HG03280 (cell line): Measurements from ENCODE around the gene ZNF747.

ENCODE experiments used
- ATAC-seq: cut with Tn5 transposase; IDR thresholded peaks from one replicate; pipeline ENCODE4 v1.9.1; 2021; ENCODE audit warnings: mild to moderate bottlenecking, moderate library complexity; ENCODE audit not compliant: unreplicated experiment

Gene ZNF747

DNA sequence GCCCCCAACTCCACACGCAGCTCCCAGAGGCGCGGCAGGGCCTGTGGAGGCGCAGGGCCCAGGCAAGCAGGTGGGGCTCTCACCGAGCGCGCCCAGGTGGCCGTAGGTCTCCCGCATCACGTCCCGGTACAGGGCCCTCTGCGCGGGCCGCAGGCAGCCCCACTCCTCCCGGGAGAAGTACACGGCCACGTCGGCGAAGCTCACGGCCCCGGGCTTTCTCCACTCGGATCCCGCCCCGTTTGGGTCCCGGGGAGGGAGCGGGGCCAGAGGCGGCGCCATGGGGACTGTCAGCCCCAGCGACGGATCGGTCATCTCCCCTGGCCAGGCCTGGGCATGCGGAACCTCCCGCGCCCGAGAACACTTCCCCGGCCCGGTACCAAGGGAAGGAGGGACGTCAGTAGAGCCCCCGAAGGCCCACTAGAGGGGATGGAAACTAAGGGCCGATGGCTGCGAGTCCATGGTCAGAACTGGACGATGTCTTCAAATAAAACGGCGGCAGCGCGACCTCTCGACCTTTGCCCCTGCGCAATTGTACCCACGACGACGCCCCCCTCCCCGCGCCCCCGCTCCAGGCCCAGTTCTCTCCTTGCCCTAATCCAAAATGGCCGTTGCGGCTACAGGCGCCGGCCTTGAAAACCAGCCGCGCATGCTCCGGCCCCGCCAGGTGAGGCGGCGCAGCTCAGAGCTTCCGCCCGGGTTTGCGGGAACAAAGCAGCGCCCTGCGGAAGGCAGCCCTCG lies at the start of gene ZNF747:
TSS of gene ZNF747 (minus strand) at position 491 of the 738 bp plus-strand sequence. CDS start at position 312, 179 bp downstream.
- ATAC-seq, result peak; percentile 72

GRCh38 chr16:30582611-30583340 lies 48.1 kb upstream of the ZNF747 start:
- ATAC-seq, result no peak

DNA sequence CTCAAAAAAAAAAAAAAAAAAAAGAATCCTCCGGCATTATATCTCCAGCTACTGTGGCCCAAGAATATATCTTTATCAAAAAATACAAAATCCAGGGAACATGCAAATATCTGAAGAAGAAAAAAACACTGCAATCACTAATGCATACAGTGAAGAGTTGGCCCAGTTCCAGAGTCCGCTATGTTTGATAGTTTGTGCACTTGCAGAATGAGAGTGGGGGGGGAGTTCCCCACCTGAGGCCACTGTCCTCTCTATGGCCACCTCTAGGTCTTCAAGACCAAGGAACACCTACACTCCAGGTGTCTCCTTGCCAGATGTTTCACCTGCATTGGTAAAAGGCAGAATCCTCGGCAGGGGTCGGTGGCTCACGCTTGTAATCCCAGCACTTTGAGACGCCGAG lies 46.8 kb upstream of the ZNF747 start:
- ATAC-seq, result no peak

GRCh38 chr16:30574678-30575077 lies 40.0 kb upstream of the ZNF747 start:
- no peak for ATAC-seq

GRCh38 chr16:30571445-30572322 lies 37.0 kb upstream of the ZNF747 start, which contains the start of gene ZNF688:
ZNF688 (minus strand) TSS chr16:30571714; CDS start chr16:30571629, 85 bp downstream.
- ATAC-seq, result peak; percentile 80

DNA sequence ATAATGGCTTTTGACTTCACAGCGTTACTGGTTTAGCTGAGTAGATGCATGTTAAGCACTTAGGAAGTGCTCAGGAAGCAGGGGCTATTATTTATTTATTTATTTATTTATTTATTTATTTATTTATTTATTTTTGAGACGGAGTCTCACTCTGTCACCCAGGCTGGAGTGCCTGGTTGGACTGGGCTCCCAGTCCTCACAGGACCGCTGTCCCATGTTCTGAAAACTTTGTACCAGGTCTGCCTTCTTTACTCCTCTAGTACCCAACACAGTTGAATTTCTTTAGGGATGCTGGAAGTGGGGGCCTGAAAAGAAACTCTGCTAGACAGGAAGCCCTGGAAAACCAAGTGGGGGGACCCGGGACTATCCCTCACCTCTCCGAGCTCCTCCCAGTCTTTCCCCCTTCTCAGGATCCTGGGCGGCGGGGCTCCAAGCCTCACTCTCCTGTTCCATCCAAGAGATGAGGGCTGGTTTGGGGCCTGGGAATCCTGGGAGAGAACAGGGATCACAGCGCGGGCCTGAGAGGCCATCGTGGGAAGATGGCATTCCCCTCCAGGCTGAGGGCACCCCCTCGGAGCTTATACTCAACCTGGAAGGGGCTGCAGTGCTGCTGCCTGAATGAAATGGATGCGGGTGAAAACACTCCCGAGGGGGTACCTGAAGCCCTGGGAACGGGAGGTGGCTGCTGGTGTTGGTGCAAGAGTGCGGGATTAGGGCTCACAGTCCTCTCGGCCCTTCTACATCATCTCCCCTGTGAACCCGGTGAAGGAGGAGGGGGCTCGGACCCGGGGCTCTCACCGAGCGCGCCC lies 36.2 kb upstream of the ZNF747 start:
- no peak for ATAC-seq

DNA sequence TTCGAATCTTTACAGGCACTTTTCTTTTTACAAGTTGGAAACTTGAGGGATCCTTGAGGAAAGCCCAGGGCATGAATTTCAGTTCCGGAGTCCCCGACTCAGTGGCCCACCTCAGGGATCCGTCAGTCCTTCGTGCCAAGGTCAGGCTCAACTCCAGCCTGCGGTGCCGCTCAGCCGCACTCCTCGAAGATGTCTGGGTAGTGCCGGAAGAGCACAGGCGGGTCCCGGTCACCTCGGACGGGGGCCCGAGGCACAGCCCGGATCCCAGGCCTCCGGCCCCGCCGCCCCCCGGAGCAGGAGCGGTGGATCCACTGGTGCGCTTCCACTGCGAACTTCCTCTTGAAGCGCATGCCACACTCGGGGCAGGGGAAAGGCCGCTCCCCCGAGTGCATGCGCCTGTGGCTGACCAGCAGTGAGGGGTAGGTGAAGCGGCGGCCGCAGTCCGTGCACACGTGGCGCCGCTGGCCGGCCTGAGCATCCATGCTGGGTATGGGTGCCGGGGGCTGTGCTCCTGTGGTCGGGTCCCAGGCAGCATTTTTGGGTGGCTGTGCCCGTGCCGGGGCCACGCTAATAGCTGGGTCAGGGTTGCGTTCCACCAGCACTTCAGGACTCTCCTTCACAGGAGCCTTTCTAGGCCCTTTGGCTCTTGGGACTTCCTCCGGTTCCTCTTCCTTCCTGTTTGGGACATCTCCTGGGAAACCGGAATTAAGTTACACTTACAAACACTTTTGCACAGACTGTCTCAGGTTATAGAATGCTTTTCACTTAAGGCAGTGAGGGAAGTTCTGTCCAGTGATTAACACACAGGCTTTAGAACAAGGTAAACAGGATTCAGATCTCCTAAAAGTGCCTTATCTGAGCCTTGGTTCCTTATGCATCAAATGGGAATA lies 35.3 kb upstream of the ZNF747 start:
- no peak for ATAC-seq

- ATAC-seq, result no peak
Measured at GRCh38 chr16:30569281-30569680, 34.6 kb upstream of the ZNF747 start.

DNA sequence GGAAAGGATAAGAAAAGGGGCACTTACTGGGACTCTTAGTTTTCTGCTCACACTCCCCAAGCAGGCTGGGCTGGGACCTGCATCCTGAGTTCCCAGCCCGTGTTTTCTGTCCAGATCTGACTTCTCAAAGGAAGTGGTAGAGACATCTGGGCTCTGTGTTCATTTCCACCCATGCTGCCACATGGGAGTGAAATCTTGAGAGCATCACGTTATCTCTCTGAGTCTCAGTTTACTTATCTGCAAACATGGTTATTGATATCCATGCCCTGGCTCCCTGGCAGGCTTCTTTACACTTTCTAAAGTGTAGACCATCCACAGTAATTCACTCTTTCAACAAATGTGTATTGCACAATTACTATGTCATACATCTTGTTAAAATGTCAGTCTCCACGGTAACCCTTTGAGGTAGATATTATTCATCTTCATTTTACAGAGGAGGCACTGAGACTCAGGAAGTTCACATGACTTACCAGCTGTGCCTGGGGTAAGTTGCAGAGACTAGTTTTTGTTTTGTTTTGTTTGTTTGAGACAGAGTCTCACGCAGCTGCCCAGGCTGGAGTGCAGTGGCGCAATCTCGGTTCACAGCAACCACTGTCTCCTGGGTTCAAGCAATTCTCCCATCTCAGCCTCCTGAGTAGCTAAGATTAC lies 33.5 kb upstream of the ZNF747 start:
- ATAC-seq, result peak; percentile 39

- ATAC-seq, result no peak
Measured at GRCh38 chr16:30567160-30567990, 32.7 kb upstream of the ZNF747 start.

DNA sequence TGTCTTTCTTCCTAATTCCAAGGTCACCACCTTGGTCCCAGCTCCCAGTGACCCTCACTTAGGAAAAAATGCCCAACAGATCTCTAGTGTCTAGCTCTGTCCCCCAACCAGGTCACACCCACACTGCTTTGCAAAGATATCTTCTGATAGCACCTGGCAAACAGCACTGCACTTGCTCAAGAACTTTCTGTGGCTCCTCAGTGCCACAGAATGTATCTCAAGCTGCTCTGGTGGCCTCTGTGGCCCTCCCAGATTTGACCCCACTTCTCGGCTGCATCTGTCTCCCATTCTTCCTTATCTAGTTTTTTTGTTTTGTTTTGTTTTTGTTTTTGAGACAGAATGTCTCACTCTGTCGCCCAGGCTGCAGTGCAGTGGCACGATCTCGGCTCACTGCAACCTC lies 31.9 kb upstream of the ZNF747 start:
- no peak for ATAC-seq

GRCh38 chr16:30565984-30566383 lies 31.3 kb upstream of the ZNF747 start:
- ATAC-seq, result no peak

DNA sequence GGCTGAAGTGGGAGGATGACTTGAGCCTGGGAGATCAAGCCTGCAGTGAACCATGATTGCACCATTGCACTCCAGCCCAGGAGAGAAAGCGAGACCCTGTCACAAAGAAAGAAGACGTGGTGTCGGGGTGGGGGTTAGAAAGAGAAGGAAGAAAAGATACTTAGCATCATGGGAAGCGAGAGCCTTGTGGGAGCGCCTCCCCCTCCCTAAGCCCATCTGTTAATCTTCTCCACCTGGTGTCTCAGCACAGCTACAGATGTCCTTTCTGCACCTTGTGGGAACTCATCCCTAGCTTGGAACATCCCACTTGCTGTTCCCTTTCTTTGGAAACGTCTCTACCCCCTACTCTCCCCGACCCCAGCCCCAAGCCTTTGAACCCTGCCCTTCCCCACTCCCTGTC lies 30.9 kb upstream of the ZNF747 start:
- ATAC-seq, result no peak

GRCh38 chr16:30562021-30562420 lies 27.4 kb upstream of the ZNF747 start:
- no peak for ATAC-seq

DNA sequence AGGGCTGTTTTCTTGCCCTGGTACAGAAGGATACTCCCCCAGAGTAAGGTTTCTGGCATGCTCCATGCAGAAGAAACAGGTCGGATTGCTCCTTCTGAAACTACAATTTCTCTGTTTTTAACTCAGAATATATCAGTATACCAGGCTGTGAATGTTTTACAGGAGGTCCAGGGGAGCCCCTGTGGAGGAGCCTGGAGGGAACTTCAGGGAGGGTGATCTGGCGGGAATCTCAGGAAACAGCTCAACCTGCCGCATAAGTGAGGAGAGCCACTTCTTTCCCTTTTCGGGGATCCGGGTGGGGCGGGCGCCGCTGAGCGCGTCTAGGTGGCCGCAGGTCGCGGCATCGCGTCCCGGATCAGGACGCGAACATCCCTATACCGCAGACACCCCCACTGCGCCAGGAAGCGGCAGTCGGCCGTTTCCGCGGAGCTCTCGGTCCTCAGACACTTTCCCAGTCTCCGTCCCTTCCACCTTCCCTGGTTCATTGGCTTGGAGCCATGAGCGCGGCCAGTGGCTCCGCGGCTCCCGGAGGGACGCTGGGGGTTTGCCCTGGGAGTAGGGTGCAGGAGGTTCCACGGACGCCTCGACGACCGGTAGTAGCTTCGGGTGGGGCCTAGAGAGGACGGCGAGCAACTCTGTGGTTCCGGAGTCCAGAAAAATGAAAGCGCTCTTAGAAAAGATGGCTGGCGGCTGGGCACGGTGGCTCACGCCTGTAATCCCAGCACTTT lies 26.6 kb upstream of the ZNF747 start:
- ATAC-seq, result no peak

DNA sequence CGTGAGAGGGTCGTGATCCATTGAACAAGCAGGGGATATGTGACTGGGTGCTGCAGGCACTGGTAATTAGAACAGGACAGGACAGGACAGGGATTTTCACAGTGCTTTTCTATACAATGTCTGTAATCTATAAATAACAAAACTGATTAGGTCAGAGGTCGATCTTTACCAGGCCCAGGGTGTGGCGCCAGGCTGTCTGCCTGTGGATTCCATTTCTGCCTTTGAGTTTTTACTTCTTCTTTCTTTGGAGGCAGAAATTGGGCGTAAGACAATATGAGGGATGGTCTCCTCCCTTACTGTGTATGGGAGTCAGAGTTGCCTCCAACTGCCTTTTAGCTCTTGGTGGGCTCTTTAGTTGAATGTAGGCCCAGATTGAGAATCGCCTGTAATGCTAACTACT lies 25.0 kb upstream of the ZNF747 start:
- no peak for ATAC-seq

DNA sequence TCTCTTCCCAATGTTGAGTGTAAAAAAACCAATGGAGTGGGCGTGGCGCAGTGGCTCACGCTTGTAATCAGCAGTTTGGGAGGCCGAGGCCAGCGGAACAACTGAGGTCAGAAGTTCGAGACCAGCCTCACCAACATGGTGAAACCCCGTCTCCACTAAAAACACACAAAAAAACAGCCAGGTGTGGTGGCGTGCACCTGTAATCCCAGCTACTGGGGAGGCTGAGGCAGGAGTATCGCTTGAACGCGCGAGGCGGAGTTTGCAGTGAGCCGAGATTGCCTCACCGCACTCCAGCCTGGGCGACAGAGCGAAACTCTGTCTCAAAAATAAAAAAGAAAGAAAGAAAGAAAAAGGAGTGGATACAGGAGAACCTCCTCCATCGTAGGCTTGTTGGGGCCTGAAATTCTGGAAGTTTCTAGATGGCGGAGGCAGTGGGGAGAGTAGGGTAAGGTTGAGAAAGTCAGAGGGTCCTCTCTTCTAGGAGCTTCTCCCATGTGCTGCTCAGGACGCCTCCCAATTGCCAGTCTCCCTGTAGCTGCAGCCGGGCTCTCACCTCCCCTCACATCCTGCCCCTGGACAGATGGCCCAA lies 24.2 kb upstream of the ZNF747 start:
- no peak for ATAC-seq
